Astrocyte (in vitro differentiated cells and primary cell): Measurements from ENCODE around the gene SLC35B2. TPM values are rescaled to one million over a fixed set of nuclear protein-coding genes. Genes with fewer than 3 reads are reported as not detected.

ENCODE experiments used
- DNase-seq: peaks from one replicate; pipeline ENCODE4 v3.0.0-alpha.2; 2010; ENCODE audit warnings: low read depth
- FAIRE-seq: peaks from 2 replicates; lab custom pipeline; 2011; peaks lifted over from hg19 to GRCh38; lab: Jason Lieb, UNC
- H2AFZ ChIP-seq: 2 replicates; pipeline ENCODE4 v1.6.0; 2012; ENCODE audit warnings: low read depth, low read length, inconsistent platforms
- H3K27ac ChIP-seq: 2 replicates; pipeline ENCODE4 v1.5.1; 2011; ENCODE audit warnings: low read depth, low read length, inconsistent platforms
- H3K27me3 ChIP-seq: 2 replicates; pipeline ENCODE4 v1.6.0; 2011; ENCODE audit warnings: low read length, inconsistent platforms; ENCODE audit not compliant: insufficient read depth
- H3K36me3 ChIP-seq: 2 replicates; pipeline ENCODE4 v1.5.1; 2011; ENCODE audit warnings: low read length, inconsistent platforms; ENCODE audit not compliant: insufficient read depth
- H3K4me1 ChIP-seq: 2 replicates; pipeline ENCODE4 v1.5.1; 2011; ENCODE audit warnings: low read length, inconsistent platforms; ENCODE audit not compliant: insufficient read depth
- H3K4me2 ChIP-seq: 2 replicates; pipeline ENCODE4 v1.6.0; 2012; ENCODE audit warnings: low read length, inconsistent platforms
- H3K4me3 ChIP-seq: 2 replicates; pipeline ENCODE4 v1.5.1; 2011; ENCODE audit warnings: low read depth, mild to moderate bottlenecking, low read length, inconsistent platforms; ENCODE audit not compliant: insufficient read depth
- H3K79me2 ChIP-seq: 2 replicates; pipeline ENCODE4 v1.6.0; 2012; ENCODE audit warnings: mild to moderate bottlenecking, low read length, inconsistent platforms; ENCODE audit not compliant: insufficient read depth
- H3K9ac ChIP-seq: 2 replicates; pipeline ENCODE4 v1.6.0; 2012; ENCODE audit warnings: mild to moderate bottlenecking, low read length, inconsistent platforms
- H3K9me3 ChIP-seq: 2 replicates; pipeline ENCODE4 v1.5.1; 2012; ENCODE audit warnings: low read depth, mild to moderate bottlenecking, low read length, inconsistent platforms; ENCODE audit not compliant: insufficient read depth
- H4K20me1 ChIP-seq: 2 replicates; pipeline ENCODE4 v1.6.0; 2012; ENCODE audit warnings: low read length, inconsistent platforms; ENCODE audit not compliant: insufficient read depth
- H3K27ac Mint-ChIP-seq: one replicate; pipeline ENCODE4 v1.8.0; 2021; ENCODE audit warnings: mild to moderate bottlenecking, mixed read lengths; ENCODE audit not compliant: unreplicated experiment
- H3K27me3 Mint-ChIP-seq: one replicate; pipeline ENCODE4 v1.8.0; 2021; ENCODE audit warnings: low read depth, mixed read lengths; ENCODE audit not compliant: unreplicated experiment
- H3K36me3 Mint-ChIP-seq: one replicate; pipeline ENCODE4 v1.8.0; 2021; ENCODE audit warnings: low read depth, mixed read lengths; ENCODE audit not compliant: unreplicated experiment
- H3K4me1 Mint-ChIP-seq: one replicate; pipeline ENCODE4 v1.8.0; 2021; ENCODE audit warnings: low read depth, mixed read lengths; ENCODE audit not compliant: unreplicated experiment
- H3K4me3 Mint-ChIP-seq: one replicate; pipeline ENCODE4 v1.8.0; 2021; ENCODE audit warnings: mild to moderate bottlenecking, moderate library complexity, mixed read lengths; ENCODE audit not compliant: unreplicated experiment
- H3K9me3 Mint-ChIP-seq: one replicate; pipeline ENCODE4 v1.8.0; 2021; ENCODE audit warnings: mild to moderate bottlenecking, mixed read lengths; ENCODE audit not compliant: unreplicated experiment
- CTCF ChIP-seq: IDR thresholded peaks from 2 replicates; pipeline ENCODE4 v1.5.1; 2011; ENCODE audit warnings: low read depth, mild to moderate bottlenecking, inconsistent platforms, low read length, moderate library complexity; ENCODE audit not compliant: insufficient read depth
- EZH2 ChIP-seq: IDR thresholded peaks from 2 replicates; pipeline ENCODE4 v1.6.1; 2012; ENCODE audit warnings: mild to moderate bottlenecking, low read length, inconsistent platforms; ENCODE audit not compliant: insufficient read depth
- total RNA-seq: library from RNA; stranded (reverse); gene quantifications from 2 replicates; pipeline ENCODE4 v1.2.1, GENCODE V29; 2021

Gene SLC35B2
- total RNA-seq, 1 donor from 2014 or later: 61.8 TPM

GRCh38 chr6:44303842-44304241 is 46.5 kb upstream of the SLC35B2 start:
- no peak for DNase-seq
- Histone ChIP-seq H3K27me3 (peaks cover 2% of the 10 kb centered on the region), H3K4me3 (no peak overlapping the region), H2AFZ (no peak overlapping the region), H3K79me2 (no peaks in the 10 kb centered on the region), H3K36me3 (peaks cover 20% of the 10 kb centered on the region), H3K9me3 (no peaks in the 10 kb centered on the region), H3K27ac (no peak overlapping the region), H4K20me1 (peaks cover 6% of the 10 kb centered on the region), H3K9ac (no peak overlapping the region), H3K4me1 (no peaks in the 10 kb centered on the region), H3K4me2 (no peak overlapping the region)
- Mint-ChIP-seq H3K27me3 (peaks cover 3% of the 10 kb centered on the region), H3K4me3 (no peak overlapping the region), H3K4me1 (peaks cover 2% of the 10 kb centered on the region), H3K36me3 (peaks cover 27% of the 10 kb centered on the region), H3K9me3 (no peaks in the 10 kb centered on the region), H3K27ac (no peak overlapping the region)
- TF ChIP-seq CTCF (no peak), EZH2 (no peak)
- FAIRE-seq: no peak

GRCh38 chr6:44302856-44303255 is 45.5 kb upstream of the SLC35B2 start:
- no peak overlapping the region for H3K27ac ChIP-seq
- Mint-ChIP-seq H3K4me1 (peaks cover under 1% of the 10 kb centered on the region), H3K9me3 (no peaks in the 10 kb centered on the region)

More at GRCh38 chr6:44302856-44303255, 45.5 kb upstream of the SLC35B2 start:
- Histone ChIP-seq H3K79me2 (no peaks in the 10 kb centered on the region), H4K20me1 (peaks cover 16% of the 10 kb centered on the region), H3K9ac (no peak overlapping the region), H3K4me1 (peaks cover 2% of the 10 kb centered on the region), H3K4me3 (no peak overlapping the region), H3K27me3 (peaks cover 11% of the 10 kb centered on the region), H3K36me3 (peaks cover 18% of the 10 kb centered on the region), H3K9me3 (no peaks in the 10 kb centered on the region), H3K4me2 (no peak overlapping the region), H2AFZ (no peak overlapping the region)
- Mint-ChIP-seq H3K27ac (no peak overlapping the region), H3K36me3 (peaks cover 26% of the 10 kb centered on the region), H3K27me3 (peaks cover 12% of the 10 kb centered on the region), H3K4me3 (no peak overlapping the region)
- no peak for TF ChIP-seq EZH2
- no peak for TF ChIP-seq CTCF
- DNase-seq: no peak
- no peak for FAIRE-seq
